ENCODE results near the gene ZBTB44.

ZBTB44 gene

DNA sequence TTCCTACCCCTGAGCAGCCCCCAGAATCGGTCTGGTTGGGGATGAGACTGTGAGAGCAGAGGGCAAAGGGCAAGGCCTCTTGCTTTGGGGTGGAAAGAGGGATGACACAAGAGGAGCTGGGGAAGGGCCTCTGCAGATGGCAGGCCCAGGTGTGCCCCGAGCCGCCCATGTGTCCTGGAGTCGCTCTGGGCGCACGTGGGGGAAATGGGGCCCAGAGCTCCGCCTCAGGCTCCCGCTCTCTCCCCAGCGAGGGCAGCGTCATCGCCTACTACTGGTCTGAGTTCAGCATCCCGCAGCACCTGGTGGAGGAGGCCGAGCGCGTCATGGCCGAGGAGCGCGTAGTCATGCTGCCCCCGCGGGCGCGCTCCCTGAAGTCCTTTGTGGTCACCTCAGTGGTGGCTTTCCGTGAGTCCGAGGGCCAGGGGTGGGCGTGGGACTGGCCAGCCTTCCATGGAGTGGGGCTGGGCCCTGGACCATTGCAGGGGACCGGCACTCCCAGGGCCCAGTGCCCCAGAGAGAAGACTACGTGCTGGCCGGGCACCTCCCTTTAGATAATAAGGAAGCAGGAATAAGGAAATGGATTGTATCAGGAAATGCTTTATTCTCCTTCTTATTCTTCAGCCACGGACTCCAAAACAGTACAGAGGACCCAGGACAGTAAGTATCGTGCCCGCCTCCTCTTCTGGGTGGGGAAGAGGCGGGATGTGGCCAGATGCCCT lies 125.1 kb downstream of the ZBTB44 start:
- TF ChIP-seq, protein P1, sequence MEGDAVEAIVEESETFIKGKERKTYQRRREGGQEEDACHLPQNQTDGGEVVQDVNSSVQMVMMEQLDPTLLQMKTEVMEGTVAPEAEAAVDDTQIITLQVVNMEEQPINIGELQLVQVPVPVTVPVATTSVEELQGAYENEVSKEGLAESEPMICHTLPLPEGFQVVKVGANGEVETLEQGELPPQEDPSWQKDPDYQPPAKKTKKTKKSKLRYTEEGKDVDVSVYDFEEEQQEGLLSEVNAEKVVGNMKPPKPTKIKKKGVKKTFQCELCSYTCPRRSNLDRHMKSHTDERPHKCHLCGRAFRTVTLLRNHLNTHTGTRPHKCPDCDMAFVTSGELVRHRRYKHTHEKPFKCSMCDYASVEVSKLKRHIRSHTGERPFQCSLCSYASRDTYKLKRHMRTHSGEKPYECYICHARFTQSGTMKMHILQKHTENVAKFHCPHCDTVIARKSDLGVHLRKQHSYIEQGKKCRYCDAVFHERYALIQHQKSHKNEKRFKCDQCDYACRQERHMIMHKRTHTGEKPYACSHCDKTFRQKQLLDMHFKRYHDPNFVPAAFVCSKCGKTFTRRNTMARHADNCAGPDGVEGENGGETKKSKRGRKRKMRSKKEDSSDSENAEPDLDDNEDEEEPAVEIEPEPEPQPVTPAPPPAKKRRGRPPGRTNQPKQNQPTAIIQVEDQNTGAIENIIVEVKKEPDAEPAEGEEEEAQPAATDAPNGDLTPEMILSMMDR (IDR thresholded peaks at IDR 0.05; ENCODE audit: borderline replicate concordance, control extremely low read depth, extremely low read depth, insufficient read depth, missing control alignments): no peak
- DNase-seq (ENCODE audit: low spot score): no peak
- in situ Hi-C loops (cut with MboI; ENCODE audit: low sequenced_read_pairs, unreplicated experiment): no loop called here

DNA sequence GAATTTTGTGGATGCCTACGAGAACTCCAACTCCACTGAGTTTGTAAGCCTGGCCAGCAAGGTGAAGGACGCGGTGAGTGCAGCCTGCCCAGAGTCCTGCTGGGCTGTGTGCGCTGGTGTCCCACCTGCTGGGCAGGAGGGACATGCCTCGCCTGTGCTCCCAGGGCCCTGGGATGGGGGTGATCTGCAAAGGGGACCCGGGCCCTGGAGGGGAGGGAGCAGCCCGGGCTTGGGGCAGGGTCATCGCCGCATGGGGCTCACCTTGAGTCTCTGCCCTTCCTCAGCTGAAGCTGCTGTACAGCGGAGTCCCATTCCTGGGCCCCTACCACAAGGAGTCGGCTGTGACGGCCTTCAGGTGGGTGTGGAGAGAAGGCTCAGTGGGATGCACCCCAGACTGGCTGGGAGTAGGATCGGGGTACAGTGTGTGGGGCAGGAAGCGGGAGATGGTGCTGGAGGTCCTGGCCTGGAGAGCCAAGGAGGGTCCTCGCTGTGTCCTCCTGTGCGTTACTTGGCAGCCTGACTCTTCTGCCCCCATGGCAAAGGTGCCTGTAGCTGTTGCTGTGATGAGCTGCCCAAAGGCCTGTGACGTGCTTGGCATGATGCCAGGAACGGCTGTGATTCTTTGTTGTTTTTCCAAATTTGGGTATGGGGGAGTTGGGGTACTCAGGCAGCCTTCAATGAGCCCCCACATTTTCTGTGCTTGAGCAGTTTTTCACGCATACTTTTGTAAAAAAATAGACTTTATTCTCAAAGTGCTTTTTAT lies 126.0 kb downstream of the ZBTB44 start:
- in situ Hi-C loops (cut with MboI; ENCODE audit: low sequenced_read_pairs, unreplicated experiment): no loop called here
- TF ChIP-seq, protein P1 (IDR thresholded peaks at IDR 0.05; ENCODE audit: borderline replicate concordance, control extremely low read depth, extremely low read depth, insufficient read depth, missing control alignments): no peak
- DNase-seq (ENCODE audit: low spot score): no peak

DNA sequence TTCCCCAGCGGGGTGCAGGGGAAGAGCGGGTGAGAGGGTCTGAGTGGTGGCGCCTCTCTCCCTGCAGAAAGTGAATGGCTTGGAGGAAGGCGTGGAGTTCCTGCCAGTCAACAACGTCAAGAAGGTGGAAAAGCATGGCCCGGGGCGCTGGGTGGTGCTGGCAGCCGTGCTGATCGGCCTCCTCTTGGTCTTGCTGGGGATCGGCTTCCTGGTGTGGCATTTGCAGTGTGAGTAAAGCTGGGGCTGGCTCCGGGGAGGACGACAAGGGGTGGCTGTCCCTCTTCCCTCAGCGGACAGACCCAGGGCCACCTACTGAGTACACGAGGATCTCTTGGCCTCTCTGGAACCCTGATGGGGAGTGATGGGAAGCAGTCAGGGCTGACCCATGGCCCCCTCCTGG lies 126.7 kb downstream of the ZBTB44 start:
- TF ChIP-seq, protein P1 (IDR thresholded peaks at IDR 0.05; ENCODE audit: borderline replicate concordance, control extremely low read depth, extremely low read depth, insufficient read depth, missing control alignments): no peak
- in situ Hi-C loops (cut with MboI; ENCODE audit: low sequenced_read_pairs, unreplicated experiment): no loop called here
- no peak for DNase-seq (ENCODE audit: low spot score)

DNA sequence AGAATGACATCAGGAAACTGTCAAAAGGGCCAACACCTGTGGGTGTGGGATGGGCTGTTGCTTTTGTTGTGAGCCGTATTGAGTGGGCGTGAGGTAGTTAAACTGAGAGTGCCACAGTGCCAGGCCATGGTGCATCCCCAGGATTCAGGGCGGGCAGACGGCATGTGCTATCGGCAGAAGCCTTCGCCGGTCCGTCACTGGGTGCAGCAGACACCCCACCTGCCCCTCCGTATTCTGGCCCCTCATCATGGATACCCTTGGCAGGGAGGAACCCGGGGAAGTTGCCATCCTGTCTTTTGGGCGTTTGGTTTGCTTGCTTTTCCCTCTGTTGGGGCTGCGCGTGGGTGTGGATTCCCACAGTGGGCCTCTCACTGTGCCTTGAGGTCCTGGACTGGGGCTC lies 127.6 kb downstream of the ZBTB44 start:
- DNase-seq (ENCODE audit: low spot score): no peak
- in situ Hi-C loops (cut with MboI; ENCODE audit: low sequenced_read_pairs, unreplicated experiment): no loop called here
- TF ChIP-seq, protein P1 (IDR thresholded peaks at IDR 0.05; ENCODE audit: borderline replicate concordance, control extremely low read depth, extremely low read depth, insufficient read depth, missing control alignments): no peak

DNA sequence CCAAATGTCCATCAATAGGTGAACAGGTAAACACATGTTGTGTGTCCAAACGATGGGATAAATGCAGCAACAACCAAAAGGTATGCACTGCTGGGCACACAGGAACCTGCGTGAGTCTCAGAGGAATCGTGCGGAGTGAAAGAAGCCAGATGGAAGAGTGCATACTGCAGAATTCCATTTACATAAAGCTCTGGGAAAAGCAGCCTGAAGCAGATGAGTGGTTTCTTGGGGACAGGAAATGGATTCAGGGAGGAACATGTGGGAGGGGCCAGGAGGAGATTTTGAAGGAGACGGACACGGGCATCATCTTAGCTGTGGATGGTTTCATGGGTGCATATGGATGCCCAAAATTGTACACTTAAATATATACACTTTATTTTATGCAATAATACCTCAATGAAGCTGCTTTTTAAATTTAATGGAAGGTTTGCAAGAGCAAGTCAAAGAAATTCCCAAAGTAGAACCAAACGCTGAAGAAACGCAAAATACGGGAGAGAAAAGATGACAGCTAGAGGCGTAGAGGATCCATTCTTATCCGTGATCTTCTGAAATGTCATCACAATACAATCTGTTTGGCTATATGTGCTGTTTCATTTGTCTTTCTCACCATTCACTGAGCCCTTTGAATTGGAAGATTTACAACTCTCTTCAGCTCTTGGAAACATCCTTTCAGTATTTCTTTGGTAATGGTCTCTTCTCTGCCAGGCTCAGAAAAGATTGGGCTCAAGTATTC lies 130.7 kb downstream of the ZBTB44 start:
- DNase-seq (ENCODE audit: low spot score): no peak
- in situ Hi-C loops (cut with MboI; ENCODE audit: low sequenced_read_pairs, unreplicated experiment): no loop called here
- TF ChIP-seq, protein P1 (IDR thresholded peaks at IDR 0.05; ENCODE audit: borderline replicate concordance, control extremely low read depth, extremely low read depth, insufficient read depth, missing control alignments): no peak

Data from GM13976 (cell line).